Measurements from ENCODE around the gene E2F4.

The E2F4 gene

GRCh38 chr16:67148221-67148620 lies 43.7 kb upstream of the E2F4 start:
- DNase-seq (ENCODE audit: low read depth): no peak
- no peak overlapping the region for H3K4me3 ChIP-seq (ENCODE audit: low read depth, low read length)
- TF ChIP-seq, protein P1, sequence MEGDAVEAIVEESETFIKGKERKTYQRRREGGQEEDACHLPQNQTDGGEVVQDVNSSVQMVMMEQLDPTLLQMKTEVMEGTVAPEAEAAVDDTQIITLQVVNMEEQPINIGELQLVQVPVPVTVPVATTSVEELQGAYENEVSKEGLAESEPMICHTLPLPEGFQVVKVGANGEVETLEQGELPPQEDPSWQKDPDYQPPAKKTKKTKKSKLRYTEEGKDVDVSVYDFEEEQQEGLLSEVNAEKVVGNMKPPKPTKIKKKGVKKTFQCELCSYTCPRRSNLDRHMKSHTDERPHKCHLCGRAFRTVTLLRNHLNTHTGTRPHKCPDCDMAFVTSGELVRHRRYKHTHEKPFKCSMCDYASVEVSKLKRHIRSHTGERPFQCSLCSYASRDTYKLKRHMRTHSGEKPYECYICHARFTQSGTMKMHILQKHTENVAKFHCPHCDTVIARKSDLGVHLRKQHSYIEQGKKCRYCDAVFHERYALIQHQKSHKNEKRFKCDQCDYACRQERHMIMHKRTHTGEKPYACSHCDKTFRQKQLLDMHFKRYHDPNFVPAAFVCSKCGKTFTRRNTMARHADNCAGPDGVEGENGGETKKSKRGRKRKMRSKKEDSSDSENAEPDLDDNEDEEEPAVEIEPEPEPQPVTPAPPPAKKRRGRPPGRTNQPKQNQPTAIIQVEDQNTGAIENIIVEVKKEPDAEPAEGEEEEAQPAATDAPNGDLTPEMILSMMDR (conservative IDR thresholded peaks at IDR 0.05; ENCODE audit: low read depth, low read length): no peak

- TF ChIP-seq, protein P1 (conservative IDR thresholded peaks at IDR 0.05; ENCODE audit: low read depth, low read length): no peak
- no peak overlapping the region for H3K4me3 ChIP-seq (ENCODE audit: low read depth, low read length)
- DNase-seq (ENCODE audit: low read depth): no peak
These were observed 43.2 kb upstream of the E2F4 start for GRCh38 chr16:67148656-67149275.

GRCh38 chr16:67149276-67150046 lies 42.5 kb upstream of the E2F4 start:
- H3K4me3 ChIP-seq (ENCODE audit: low read depth, low read length): peak overlapping the region; percentile 79
- no peak for DNase-seq (ENCODE audit: low read depth)
- TF ChIP-seq, protein P1 (conservative IDR thresholded peaks at IDR 0.05; ENCODE audit: low read depth, low read length): no peak

DNA sequence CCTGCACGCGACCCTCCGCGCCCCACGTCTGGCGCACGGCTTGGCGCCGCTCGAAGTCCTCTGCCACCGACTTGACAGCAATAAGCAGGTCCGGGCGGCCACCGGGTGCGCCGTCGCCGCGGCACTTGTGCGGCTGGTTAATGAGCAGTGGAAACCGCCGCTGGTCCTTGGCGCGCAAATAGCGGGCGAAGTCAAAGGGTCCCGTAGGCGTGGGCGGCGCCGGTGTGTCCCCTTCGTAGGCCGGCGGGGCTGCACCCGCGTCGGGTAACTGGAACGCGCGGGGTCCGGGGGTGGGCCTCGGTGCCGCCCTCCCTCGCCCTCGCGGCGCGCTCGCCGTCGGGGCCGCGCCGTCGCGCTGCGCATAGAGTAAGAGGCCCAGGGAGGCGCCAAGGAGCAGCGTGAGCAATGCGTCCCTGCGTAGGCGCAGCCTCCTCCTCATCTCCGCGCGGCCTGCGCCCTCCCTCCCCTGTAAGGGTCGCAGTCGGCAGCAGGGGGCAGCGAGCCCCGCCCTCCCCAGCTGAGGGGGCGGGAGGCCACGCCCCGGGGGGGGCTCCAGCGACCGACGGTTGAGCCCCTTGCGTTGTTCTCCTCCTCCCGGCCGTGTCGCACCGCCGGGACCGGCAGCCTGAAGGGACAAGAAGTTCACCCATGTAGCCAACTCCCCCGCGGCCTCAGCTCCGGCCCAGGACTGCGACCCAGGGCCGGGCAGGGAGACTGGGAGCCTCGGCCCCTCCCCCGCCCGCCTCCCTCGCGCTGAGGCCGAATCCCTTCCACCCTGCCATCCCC lies 41.7 kb upstream of the E2F4 start:
- TF ChIP-seq, protein P1 (conservative IDR thresholded peaks at IDR 0.05; ENCODE audit: low read depth, low read length): no peak
- peak overlapping the region; percentile 79 for H3K4me3 ChIP-seq (ENCODE audit: low read depth, low read length)
- peak; percentile 84 for DNase-seq (ENCODE audit: low read depth)

- TF ChIP-seq, protein P1 (conservative IDR thresholded peaks at IDR 0.05; ENCODE audit: low read depth, low read length): no peak
- DNase-seq (ENCODE audit: low read depth): peak; percentile 79
- H3K4me3 ChIP-seq (ENCODE audit: low read depth, low read length): peak within 1 kb of the TSS; percentile 79
These were observed 41.0 kb upstream of the E2F4 start, which contains the start of gene B3GNT9 for GRCh38 chr16:67150833-67151396. B3GNT9 (minus strand) TSS chr16:67150998; CDS start chr16:67150485, 513 bp downstream.

DNA sequence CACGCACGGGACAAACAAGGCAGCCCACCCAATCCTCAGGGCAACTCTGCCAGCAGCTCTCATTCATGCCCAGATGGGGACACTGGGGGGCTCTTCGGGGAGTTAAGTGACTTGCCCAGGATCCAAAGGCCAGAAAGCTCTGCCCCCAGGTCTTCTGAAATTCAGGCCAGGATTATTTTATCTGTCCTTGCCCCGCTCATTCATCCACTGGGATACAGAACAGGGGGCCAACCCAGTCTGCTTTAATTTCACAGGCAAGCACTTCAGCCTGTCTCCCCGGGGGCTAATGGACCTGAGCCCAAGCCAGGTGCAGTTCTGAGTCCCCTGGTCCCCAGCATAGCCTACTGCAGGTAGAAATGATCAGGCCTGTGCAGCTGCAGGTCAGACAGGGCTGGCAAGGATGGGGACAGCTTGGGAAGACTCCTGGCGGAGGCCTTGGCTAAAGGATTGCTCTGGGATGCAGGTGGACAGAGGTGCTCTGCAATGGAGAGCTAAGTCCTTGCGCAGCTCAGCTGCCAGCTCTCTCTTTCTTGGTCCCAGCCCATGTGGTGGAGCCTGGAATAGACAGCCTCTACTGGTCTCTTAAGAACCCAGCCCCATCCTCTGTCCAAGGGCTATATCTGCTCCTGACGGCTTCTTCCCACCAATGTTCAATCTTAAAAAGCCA lies 40.4 kb upstream of the E2F4 start:
- H3K4me3 ChIP-seq (ENCODE audit: low read depth, low read length): peak overlapping the region; percentile 79
- TF ChIP-seq, protein P1 (conservative IDR thresholded peaks at IDR 0.05; ENCODE audit: low read depth, low read length): no peak
- DNase-seq (ENCODE audit: low read depth): no peak
